T-helper 1 cell treated with Interleukin-12 subunit alpha and Interleukin-12 subunit beta and Interleukin-4 antibody, amounts not matched to agents 30 ng/mL and 1 ng/mL, for 36 hours (primary cell): Measurements from ENCODE around the gene MICAL2. TPM values are rescaled to one million over a fixed set of nuclear protein-coding genes. Genes with fewer than 3 reads are reported as not detected.
"Not testable (repeated sequence)": the region's sequence is repeated elsewhere in the genome, so short reads cannot be mapped to it uniquely, and the experiment has no call there.

Experiments
- intact Hi-C: fragments of 100-400 bp; cut with micrococcal nuclease; formaldehyde crosslinking; loops from one replicate; pipeline ENCODE4 v1.15.1; 2024
- total RNA-seq: library from RNA; stranded (reverse); gene quantifications from 2 replicates; pipeline ENCODE4 v1.2.3, GENCODE V29; 2022

The MICAL2 gene
- total RNA-seq, 1 donor from 2014 or later = 149 TPM

DNA sequence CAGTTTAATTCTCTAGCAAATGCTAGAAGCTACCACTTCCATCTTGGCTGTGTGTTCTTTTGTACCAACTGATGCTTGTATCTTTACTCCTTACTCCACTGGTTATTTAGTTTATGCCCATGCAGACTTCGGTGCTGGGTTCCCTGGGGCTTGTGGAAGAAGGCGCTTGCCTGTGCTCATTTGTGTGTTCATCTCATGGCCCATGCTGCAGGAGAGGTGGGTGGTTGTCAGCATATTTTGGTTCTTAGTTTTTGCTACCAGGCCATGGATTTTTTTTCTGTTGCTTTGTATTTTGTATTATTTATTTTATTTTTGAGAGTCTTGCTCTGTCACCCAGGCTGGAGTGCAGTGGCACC, 22.4 kb downstream of the MICAL2 start:
- intact Hi-C loops = loop anchor here (1.0 kb wide), 1 partner anchor 12 kb away; no protein-coding TSS in a partner anchor

DNA sequence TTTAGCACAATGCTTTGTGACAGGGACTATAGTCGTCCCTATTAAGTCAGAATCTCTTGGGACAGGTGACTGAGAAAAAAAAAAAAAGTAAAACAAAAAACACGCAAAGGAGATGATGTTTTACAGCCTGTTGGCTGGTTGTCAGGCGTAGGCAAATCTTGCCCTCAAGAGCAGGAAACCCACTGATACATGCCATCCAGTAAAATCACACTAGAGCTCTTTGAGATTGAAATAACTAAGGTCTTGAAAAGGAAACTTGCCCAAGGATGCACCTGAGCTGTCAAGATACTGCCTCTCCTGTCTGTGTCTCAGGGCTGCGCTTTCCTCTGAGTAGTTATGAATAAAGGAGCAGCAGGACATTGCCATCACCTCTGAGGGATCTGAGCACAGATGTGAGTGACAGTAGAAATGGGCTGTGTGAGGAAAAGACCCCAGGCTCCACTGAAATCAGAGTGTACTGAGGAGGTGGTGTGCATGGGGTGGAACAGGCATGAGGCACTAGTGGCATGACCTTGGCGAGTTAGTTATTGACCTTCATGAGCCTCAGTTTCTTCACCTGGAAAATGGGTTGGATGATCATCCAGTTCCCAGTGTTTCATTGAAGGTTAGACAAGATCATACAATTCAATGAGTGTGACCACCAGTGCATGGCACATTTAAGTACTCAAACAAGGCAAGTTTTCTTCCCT, 23.3 kb downstream of the MICAL2 start:
- intact Hi-C loops = loop anchor here (1.0 kb wide), 2 partner anchors 11 to 62 kb away; no protein-coding TSS in a partner anchor

DNA sequence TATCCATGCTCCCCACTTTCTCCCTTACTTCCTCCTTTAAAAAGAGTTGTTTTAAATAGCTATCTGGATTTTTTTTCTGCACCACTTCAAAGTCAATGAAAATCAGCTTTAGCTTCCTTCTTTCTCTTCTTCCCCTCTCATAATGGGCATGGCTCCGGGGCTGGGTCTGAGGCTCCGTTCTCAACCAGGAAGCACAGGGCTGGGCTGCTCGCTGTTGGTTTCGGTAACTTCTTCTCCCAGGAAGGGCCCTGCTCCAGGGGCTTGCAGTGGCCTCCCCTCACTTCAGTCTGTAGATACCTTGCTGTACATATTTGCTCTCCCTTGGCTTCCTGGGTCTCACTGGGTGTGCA, 23.8 kb downstream of the MICAL2 start:
- intact Hi-C loops = loop anchor here (1.0 kb wide), 1 partner anchor 61 kb away; no protein-coding TSS in a partner anchor

DNA sequence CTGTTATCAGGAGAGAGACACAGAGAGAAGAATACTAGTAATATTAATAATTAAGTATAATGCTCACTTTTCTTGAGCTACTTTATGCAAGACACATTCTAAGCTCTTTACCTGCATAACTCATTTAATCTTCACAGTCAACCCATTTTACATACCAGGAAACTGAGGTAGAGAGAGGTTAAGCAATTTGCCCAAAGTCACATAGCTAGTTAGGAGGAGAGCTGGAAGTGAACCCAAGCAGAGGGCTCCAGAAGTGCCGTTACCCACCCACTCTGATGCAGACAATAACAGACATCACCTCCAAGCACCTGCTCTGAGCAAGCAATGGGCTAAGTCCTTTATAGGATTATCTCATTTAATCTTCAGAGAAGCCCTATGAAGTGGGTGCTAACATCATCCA, 24.8 kb downstream of the MICAL2 start:
- intact Hi-C loops = no loop called here

DNA sequence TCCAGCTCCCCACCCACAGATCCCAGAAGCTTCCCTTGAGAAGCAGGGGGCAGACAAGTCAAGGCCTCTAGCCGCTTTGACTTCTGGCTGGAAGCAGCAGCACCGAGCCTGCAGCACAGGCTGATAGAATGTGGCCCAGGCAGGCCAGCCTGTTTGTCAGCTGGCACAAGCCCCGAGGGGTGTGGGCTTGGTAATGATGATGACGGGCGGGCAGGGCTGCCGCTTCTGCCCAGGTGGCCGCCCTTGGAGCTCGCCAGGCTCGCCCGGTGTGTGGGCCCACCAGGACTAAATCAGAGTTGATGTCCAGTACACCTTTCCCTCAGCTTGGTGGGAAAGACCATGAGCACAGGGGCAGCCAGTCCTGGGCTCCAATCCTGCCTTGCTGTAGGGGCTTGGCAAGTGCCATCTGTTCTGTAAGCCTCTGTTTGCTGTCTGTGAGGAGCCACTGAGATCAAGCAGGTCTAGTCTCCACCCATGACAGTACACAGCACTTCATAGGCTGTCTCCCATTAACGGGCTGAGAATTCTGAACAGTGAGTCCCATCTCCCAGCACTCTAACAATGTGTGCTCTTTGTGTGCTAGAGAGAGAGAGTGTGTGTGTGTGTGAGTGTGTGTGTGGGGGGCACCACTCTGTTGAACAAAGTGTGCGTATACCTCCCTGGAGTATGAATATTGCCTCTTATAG, 26.8 kb downstream of the MICAL2 start:
- intact Hi-C loops = no loop called here

DNA sequence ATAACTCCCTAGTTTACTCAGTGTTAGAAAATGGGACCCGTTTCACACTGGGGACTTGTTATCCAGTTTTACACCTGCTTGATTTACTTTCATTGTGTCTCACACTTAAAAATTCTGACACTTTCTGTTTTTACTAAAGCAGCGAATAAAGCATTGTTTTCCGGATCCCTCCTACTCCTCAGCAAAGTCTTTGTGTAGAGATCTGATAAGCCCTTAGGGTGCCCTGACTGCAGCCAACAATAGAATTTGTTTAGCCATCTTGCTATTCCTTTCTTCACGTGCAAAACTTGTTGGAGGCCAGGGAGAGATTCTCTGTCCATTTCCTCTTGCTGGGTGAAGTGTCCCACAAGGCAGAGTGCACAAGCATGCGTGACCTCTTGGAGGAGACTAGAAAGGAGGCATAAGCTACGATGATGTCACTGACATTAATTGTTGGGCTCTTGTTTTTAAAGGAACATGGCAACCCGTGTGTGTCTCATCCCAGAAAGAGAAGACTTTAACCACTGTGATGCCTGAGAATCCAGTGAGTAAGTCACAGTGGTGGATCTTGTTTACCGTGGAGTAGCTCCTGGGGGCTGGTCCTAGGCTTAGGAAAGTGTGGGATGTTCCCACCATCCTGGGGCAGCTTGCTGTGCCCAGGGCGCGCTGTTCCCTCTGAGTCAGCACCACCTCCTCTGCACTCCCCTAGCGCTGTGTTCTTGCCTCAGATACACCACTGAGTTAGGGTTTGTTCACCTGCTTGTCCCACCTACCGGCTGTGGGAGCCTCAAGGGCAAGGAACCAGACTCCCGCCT, 27.7 kb downstream of the MICAL2 start:
- intact Hi-C loops = no loop called here

DNA sequence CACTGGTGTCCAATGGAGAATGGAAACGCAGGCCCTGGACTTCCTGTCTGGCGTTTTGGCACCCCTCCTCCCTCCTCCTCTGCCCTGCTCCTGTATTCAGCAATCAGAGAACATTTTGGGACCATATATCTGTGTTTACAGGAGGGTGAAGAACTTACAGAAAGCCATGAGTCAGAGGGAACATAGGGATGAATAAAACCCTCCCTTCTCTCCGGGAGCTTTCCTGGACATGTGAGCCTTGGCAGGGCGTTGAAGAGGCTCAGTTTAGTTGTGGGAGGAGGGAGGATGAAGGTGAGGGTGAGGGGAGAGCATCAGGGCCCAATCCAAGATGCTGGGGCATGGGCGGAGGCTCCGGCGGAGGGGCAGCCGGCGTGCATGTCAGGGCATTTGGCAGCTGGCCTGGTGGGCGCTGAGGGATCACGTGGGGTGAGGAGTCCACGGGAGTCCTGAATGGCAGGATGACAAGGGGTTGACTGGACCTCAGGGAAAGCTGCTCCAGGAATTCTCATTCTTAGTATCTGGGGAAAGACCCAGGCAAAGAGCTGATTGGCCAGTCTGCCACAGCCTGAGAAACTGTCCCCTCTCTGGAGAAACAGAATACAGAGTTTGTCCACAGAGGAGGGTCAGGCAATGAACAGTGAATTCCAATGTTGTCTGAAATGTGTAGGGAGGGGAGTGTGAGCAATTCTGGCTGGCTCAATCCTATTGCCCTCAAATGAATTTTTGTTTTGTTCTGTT, 28.9 kb downstream of the MICAL2 start:
- intact Hi-C loops = no loop called here

DNA sequence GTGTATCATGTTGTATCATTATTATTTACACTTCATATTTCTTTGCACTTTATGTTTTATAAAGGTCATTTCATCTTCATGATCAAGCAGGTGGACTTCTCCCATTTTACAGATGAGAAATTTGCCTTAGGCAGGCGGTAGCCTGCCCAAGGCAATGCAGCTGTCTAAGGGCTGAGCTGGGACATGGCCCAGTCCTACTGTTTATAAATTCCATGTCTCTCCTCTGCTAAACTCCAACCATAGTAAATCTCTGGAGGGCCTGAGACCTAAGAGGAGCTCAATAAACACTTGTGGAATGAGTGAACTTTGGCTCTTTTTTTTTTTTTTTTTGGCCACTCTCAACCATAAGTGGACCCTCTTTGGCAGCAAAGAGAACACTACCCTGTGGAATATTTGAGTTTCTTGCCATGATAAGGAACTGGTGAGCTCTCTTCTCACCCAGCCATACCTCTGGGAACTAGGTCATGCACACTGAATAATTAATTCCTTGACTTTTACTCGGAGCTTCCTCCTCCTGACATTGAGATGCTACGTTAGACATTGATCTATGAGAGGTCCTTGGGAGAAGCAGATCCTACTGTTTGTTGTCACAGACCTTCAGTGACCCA, 29.9 kb downstream of the MICAL2 start:
- intact Hi-C loops = loop anchor here (5.0 kb wide), 1 partner anchor 37 kb away; no protein-coding TSS in a partner anchor

DNA sequence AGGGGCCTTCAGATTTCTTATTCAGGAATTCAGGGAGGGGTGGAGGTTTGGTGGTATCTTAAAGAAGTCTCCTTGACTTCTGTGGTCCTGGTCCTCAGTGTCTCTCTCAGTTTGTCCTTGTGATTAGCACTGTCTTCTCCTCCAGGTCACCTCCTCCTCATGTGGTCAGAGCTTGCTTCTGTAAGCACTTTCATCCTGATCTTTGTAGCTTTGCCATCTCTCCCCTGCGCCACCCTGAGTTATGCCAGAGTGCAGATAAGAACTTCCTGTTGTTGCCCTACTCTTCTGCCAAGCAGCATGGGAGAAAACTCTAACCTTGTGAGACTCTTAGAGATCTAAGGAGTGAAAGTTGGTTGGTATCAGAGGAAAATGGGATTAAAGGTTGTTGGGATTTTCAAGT, 30.9 kb downstream of the MICAL2 start:
- intact Hi-C loops = loop anchor here (5.0 kb wide), 1 partner anchor 36 kb away; no protein-coding TSS in a partner anchor

DNA sequence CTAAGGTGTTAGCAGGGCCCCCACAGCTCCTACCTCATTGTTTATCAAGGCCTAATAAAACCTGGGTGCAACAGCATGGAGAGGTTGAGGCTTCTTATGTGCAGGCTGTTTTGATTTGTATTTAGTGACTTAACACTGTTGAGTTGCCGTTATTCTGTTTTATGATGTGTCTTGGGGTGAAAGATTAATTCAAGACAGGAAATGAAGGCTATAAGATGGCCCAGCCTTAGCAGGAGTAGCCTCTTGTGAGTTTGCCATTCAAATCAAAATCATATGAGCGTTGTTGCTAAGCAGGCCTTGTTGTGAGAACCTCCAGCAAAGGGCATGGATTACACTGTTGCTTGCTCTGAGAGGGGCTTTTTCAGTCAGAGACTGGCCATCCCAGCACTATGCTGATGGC, 31.8 kb downstream of the MICAL2 start:
- intact Hi-C loops = loop anchor here (5.0 kb wide), 1 partner anchor 35 kb away; no protein-coding TSS in a partner anchor

DNA sequence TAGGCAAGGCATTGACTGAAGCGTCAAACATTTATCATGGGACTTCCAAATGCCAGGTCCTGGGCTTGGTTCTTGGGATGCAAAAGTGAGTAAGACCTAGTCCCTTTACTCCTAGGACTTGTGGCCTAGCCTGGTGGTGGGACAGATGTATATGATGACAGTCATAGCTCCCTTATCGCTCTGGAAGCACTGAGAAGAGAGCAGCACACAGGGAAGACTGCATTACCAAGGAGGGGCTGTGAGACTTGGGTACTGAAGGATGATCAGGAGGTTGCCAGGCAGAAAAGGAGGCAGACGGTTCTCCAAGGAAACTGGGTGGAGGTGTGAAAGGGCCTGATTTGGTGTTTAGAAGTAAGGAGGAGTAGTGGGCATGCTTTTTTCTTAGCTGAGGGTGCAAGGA, 32.5 kb downstream of the MICAL2 start:
- intact Hi-C loops = loop anchor here (5.0 kb wide), 1 partner anchor 34 kb away; no protein-coding TSS in a partner anchor

DNA sequence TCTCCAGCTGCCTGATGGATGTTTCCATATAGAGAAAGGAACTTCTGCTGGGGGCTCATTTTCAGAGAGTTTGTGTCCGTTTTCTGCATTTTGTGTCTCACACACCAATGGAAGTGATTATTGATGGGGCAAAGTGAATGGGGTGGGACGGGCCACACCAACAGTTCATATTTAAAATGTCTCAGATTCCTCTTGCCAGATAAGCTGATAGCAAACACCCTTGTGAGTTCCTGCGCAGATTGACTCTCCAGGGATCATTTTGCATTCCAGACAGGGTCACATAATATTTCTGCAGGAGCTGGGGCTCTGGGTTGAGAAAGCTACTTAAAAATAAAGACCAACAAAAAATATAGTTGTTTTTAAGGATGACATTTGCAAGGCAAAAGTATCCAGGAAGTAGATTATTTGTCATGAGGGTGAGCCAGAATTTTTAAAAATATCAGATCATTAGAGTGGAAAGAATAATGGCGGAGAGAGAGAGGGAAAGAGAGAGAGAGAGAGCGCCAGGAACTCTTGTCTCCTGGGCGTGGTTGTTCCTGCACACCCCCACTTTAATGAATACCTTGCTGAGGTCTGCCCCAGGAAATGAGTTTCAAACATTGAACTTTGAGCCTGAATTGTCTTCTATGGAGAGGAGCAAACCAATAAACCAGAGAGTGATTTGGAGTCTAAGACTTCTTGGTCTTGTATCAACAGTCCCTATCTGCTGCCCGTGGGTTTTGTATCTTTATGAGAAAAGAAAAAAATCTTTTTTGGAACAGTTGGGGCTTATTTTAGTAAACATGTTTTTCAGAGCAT, 33.3 kb downstream of the MICAL2 start:
- intact Hi-C loops = loop anchor here (1.0 to 5.0 kb wide), 4 partner anchors 10 to 34 kb away; partner anchors contain the start of gene MICAL2

DNA sequence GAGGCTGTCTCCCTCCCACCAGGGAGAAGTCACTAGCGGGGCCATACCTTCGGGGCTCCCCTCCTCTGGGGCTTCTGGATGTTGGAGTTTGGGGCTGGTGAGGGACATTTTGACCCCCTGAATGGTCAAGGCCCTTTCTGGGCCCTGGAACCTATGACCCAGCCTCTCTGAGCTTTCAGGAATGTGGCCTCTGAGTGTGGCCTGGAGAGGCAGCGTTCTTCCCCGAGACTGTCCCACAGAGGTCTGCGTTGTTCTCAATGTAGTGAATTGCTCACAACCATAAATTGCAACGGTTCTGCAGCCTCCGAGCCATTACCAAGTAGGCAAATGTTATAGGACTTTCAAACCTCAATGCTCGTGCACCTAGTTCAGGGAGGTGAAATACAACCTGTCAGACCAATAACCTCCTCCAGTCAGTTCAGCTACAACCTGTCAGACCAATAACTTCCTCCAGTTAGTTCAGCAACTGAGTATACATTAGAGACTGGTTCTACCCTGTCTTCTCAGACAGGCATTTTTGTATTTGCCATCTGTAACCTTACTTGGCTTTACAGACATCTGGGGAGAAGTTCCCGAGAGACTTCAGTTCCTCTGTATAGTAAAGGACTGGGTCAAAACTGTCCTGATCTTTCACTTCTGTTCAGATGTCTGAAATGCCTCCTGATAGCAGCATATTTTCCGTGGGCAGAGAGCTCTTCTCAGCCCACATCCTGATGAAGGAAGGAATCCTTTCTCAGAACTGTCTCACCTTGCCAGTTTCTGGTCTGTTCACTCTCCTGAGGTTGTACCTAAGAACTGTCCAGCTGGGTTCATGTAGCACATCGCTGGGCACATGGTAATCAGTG, 34.2 kb downstream of the MICAL2 start:
- intact Hi-C loops = loop anchor here (1.0 to 5.0 kb wide), 4 partner anchors 11 to 34 kb away; partner anchors contain the start of gene MICAL2

DNA sequence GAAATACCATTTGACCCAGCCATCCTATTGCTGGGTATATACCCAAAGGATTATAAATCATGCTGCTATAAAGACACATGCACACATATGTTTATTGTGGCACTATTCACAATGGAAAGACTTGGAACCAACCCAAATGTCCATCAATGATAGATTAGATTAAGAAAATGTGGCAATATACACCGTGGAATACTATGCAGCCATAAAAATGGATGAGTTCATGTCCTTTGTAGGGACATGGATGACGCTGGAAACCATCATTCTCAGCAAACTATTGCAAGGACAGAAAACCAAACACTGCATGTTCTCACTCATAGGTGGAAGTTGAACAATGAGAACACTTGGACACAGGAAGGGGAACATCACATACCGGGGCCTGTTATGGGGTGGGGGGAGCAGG, 36.3 kb downstream of the MICAL2 start:
- intact Hi-C loops = not testable (repeated sequence)

DNA sequence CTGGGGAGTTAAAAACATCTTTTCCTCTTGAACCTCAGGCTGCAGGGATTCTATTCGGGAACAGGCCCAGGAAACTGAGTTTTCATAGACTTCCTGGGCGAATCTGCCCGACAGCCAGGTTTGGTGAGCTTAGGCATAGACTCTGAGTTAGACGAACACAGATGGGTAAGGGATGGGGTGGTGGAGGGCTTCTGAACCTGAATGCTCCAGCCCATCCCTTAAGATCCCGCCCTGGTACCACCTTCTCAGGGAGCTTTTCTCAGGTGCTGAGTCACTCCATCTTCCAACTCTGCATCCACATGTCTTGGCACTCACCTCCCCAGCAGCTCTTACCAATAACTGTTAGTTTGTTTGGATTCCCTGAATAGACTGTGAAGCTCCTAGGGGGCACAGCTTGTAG, 37.4 kb downstream of the MICAL2 start:
- intact Hi-C loops = no loop called here

DNA sequence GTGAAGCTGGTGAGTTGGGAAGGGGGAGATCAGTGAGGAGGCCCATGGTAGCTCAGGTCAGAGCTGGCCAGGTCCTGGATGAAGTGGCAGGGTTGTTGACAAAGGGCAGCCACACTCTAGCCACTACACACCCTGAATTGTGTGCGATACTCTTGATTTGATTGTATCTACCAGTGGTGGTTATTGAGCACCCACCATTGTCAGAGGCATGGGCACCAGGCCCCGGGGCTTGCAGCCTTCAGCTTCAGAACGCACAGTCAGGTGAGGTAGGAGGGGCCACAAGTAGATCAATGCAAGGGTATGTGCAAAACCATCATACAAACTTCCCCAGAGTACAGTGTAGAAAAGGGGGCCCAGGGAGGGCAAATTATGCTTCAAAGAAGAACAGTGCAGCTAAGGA, 38.1 kb downstream of the MICAL2 start:
- intact Hi-C loops = no loop called here

DNA sequence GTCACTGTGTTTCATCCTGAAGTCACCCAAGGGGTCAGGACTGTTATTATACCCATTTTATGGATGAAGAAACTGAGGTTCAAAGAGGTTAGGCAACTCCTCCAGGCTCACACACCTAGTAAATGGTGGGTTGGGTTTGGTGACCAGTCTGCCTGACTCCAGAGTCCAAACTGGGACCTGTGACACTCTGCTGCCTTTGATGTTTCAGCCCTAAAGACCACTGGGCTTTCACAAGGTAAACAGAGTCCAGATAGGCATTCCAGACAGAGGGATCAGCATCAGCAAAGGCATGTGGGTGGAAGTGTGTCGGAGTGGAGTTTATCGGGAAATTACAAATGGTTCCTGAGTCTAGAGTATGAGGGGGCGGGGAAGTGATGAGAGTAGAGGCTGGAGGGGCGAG, 38.5 kb downstream of the MICAL2 start:
- intact Hi-C loops = loop anchor here (1.0 kb wide), 1 partner anchor 75 kb away; no protein-coding TSS in a partner anchor

DNA sequence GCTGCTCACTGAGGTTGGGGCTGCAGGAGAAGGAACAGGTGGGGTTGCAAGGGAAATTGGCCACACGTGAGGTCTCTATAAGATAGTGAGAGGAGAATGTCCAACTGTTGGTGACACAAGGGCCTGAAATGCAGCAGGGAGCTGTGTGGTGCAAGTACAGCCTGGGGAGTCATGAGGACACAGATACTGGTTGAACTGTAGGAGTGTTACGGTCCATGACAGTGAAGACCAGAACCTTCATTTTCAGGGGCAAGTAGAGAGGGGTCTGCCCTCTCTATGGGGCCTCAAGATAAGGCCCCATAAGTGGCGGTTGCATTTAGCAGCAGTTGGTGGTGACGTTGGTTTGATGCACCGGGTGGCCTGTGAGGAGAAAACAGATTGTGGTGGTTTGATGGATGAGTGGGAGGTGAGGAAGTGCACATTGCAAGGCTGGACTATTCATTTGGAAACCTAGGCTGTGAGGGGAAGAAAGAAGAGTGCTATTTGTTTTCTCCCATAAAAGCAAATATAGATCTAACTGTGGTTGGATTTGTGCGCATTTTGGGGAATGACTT, 39.4 kb downstream of the MICAL2 start:
- intact Hi-C loops = loop anchor here (1.0 to 2.0 kb wide), 4 partner anchors 9 to 87 kb away; no protein-coding TSS in a partner anchor
